T-cell (primary cell): ENCODE measurements around the gene RAB3IL1. TPM values are rescaled to one million over a fixed set of nuclear protein-coding genes. Genes with fewer than 3 reads are reported as not detected.
"Not testable (repeated sequence)": the region's sequence is repeated elsewhere in the genome, so short reads cannot be mapped to it uniquely, and the experiment has no call there.

Source experiments
- ATAC-seq, 4 experiments: fragments of 200-7000 bp in 3 of 4; fragments of 150-1000 bp in 1 of 4; cut with Tn5 transposase; replicated peaks in 1 of 4; 1 replicate in 3 of 4; 2 replicates in 1 of 4; pipeline ENCODE4 v1.10.0; 2021; ENCODE audit warnings: moderate library complexity in 3 of 4, mild to moderate bottlenecking in 2 of 4, moderate number of reproducible peaks in 1 of 4
- CTCF ChIA-PET, 2 donors: fragments of 300-600 bp; sonication (Branson Sonifier 250); formaldehyde crosslinking; loops; one replicate each; lab custom pipeline; 2022; ENCODE audit warnings: antibody characterized with exemption in 2 of 2; lab: Charles Lee
- POLR2A ChIA-PET, 2 donors: fragments of 300-600 bp; sonication (Branson Sonifier 250); formaldehyde crosslinking; loops; one replicate each; lab custom pipeline; 2022; ENCODE audit warnings: antibody characterized with exemption in 2 of 2; lab: Charles Lee
- DNase-seq, 35 experiments: peaks; one replicate each; pipeline versions ENCODE4 v3.0.0 to v3.0.0-alpha.2; 2013 to 2023
- H3K27ac ChIP-seq: one replicate; pipeline ENCODE4 v1.5.1; 2013; ENCODE audit warnings: low read length
- H3K27me3 ChIP-seq, 2 experiments: replicated peaks in 1 of 2; 1 replicate in 1 of 2; 2 replicates in 1 of 2; pipeline versions ENCODE4 v1.6.1 to v1.7.0; 2013; ENCODE audit warnings: low read length in 1 of 2, mixed read lengths in 1 of 2; ENCODE audit not compliant: control insufficient read depth in 2 of 2, insufficient read depth in 2 of 2; ENCODE audit errors: extremely low read depth in 1 of 2
- H3K36me3 ChIP-seq, 2 donors: 1 replicate in 1 of 2; 2 replicates in 1 of 2; pipeline versions ENCODE4 v1.6.1 to v1.7.0; 2013; ENCODE audit warnings: low read length in 1 of 2; ENCODE audit not compliant: control insufficient read depth in 2 of 2, insufficient read depth in 1 of 2; ENCODE audit errors: extremely low read depth in 1 of 2
- H3K4me1 ChIP-seq, 2 experiments: 1 replicate in 1 of 2; 2 replicates in 1 of 2; pipeline versions ENCODE4 v1.6.1 to v1.7.0; 2013; ENCODE audit warnings: low read length in 2 of 2, mixed read lengths in 1 of 2; ENCODE audit not compliant: insufficient read depth in 2 of 2, control insufficient read depth in 1 of 2; ENCODE audit errors: extremely low read depth in 1 of 2
- H3K4me3 ChIP-seq, 2 donors: 1 replicate in 1 of 2; 2 replicates in 1 of 2; pipeline versions ENCODE4 v1.5.1 to v1.7.0; 2013; ENCODE audit warnings: mild to moderate bottlenecking in 2 of 2, low read length in 1 of 2, moderate library complexity in 1 of 2; ENCODE audit not compliant: control insufficient read depth in 1 of 2; ENCODE audit errors: extremely low read depth in 1 of 2
- H3K9me3 ChIP-seq: 2 replicates; pipeline ENCODE4 v1.7.0; 2013
- H3K27ac Mint-ChIP-seq, 2 donors: one replicate each; pipeline ENCODE4 v1.8.0; 2020 to 2021; ENCODE audit warnings: mild to moderate bottlenecking in 2 of 2, mixed read lengths in 2 of 2
- H3K27me3 Mint-ChIP-seq, 2 donors: one replicate each; pipeline ENCODE4 v1.8.0; 2021 to 2022; ENCODE audit warnings: mixed read lengths in 2 of 2
- H3K36me3 Mint-ChIP-seq: one replicate; pipeline ENCODE4 v1.8.0; 2021; ENCODE audit warnings: mixed read lengths
- H3K4me1 Mint-ChIP-seq, 3 donors: one replicate each; pipeline ENCODE4 v1.8.0; 2020 to 2022; ENCODE audit warnings: mixed read lengths in 3 of 3, mild to moderate bottlenecking in 1 of 3
- H3K4me3 Mint-ChIP-seq, 3 donors: one replicate each; pipeline ENCODE4 v1.8.0; 2020 to 2022; ENCODE audit warnings: mild to moderate bottlenecking in 3 of 3, mixed read lengths in 3 of 3, moderate library complexity in 3 of 3
- H3K9me3 Mint-ChIP-seq, 3 donors: one replicate each; pipeline ENCODE4 v1.8.0; 2020 to 2022; ENCODE audit warnings: mixed read lengths in 3 of 3
- WGBS: methylation state at CpG from one replicate; pipeline ENCODE4 v1.1.5; 2013; ENCODE audit warnings: missing lambda C conversion rate; ENCODE audit not compliant: insufficient coverage; 5-methylcytosine and 5-hydroxymethylcytosine counted together
- total RNA-seq, 35 experiments: library from RNA in 6 of 35; stranded (reverse) in 6 of 35; fragments of 120-200 nt in 1 of 35; gene quantifications; one replicate each; pipeline versions ENCODE4 v1.2.1 to v1.2.4 and lab custom pipeline; 2013 to 2026

The RAB3IL1 gene
- total RNA-seq, 5 donors from 2014 or later (not counting 1 experiment from before 2014, with no cell fraction given), result 0.12 to 0.28 TPM; not detected in 3

DNA sequence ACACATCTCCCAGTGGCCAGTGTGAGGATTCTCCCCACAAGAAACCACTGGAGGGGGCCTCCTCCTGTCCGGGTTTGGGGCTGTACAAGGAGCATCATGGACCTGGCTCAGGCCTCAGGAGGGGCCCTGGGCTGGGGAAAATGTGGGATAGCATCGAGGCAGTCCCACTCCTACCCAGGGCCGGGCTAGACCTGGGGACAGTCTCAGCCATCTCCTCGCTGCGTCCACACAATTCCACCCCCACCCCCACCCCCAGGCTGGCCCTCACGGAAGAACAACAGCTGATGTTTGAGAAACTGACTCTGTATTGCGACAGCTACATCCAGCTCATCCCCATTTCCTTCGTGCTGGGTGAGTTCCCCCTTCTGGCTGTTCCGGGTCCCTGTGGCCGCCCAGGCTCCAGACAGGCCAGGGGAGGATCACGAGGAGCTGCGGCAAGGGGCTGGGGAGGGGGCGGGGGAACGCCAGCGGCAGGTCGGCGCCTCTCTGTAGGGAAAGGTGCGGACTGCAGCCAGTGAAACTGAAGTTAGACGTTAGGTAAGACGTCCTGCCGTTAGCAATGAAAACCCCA lies 37.6 kb upstream of the RAB3IL1 start:
- Mint-ChIP-seq H3K27me3 (peaks cover 5 to 30% of the 10 kb centered on the region in 2 donors), H3K4me1 (peaks cover 0 to 9% (median 2%) of the 10 kb centered on the region in 3 donors), H3K36me3 (no peaks in the 10 kb centered on the region), H3K27ac (no peak overlapping the region), H3K4me3 (peak overlapping the region in 2 of 3 donors; percentile 49 to 55), H3K9me3 (no peaks in the 10 kb centered on the region)
- no peak overlapping the region for H3K27ac ChIP-seq
- no peak overlapping the region for H3K4me3 ChIP-seq
- ChIA-PET POLR2A (interaction anchor here in 1 of 2 donors (0.6 to 0.7 kb wide), 2 partner anchors 70 to 351 kb away, joined by 4 to 6 read pairs; no protein-coding TSS in a partner anchor), CTCF (interaction anchor here in 1 of 2 donors (0.5 to 0.7 kb wide), 2 partner anchors 11 to 71 kb away, joined by 3 to 4 read pairs; no protein-coding TSS in a partner anchor)
- peak in 3 of 4 experiments; percentile 1 to 24 (median 7) for ATAC-seq
- no peaks in the 10 kb centered on the region for H3K9me3 ChIP-seq
- DNase-seq, result peak in 4 of 35 experiments; percentile 12 to 28 (median 25)
- 21% methylated on average over 17 of the region's 21 CpGs for WGBS
- peaks cover 0 to 4% of the 10 kb centered on the region in 2 donors for H3K36me3 ChIP-seq
- peaks cover 4 to 16% of the 10 kb centered on the region in 2 experiments for H3K4me1 ChIP-seq
- peaks cover 0 to 50% of the 10 kb centered on the region in 2 experiments for H3K27me3 ChIP-seq

DNA sequence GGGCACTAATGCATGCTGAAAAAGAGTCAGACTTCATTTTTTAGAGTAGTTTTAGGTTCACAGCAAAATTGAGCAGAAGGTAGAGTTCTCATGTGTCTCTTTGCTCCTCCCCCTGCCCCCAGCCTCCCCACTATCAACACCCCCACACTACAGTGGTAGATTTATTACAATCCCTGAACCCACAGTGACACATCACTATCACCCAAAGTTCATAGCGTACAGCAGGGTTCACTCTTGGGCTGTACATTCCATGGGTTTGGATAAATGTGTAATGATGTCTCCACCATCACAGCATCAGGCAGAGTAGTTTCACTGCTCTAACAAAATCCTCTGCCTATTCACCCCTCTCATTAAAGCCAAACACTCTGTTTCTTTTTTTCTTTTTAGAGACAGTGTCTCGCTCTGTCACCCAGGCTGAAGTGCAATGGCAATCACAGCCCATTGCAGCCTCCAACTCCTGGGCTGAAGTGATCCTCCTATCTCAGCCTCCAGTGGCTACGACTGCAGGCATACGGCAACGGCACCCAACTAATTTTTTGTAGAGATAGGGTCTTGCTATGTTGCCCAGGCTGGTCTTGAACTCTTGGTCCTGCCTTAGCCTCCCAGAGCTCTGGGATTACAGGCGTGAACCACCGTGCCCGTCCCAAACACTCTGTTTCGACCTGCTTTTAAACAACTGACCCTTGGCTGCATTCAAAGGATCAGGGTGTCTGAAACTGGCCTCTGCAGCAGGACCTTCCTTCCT lies 36.9 kb upstream of the RAB3IL1 start:
- H3K27me3 Mint-ChIP-seq, result peaks cover 5 to 30% of the 10 kb centered on the region in 2 donors
- ChIA-PET POLR2A (interaction anchor here in 1 of 2 donors (0.7 kb wide), 1 partner anchor 352 kb away, joined by 6 read pairs; no protein-coding TSS in a partner anchor), CTCF (interaction anchor here in 1 of 2 donors (0.7 kb wide), 1 partner anchor 12 kb away, joined by 3 read pairs; no protein-coding TSS in a partner anchor)
- 88% methylated on average over 7 of the region's 9 CpGs for WGBS
- Histone ChIP-seq H3K36me3 (no peaks in the 10 kb centered on the region), H3K27me3 (peaks cover 0 to 57% of the 10 kb centered on the region in 2 experiments), H3K4me1 (peaks cover 4 to 16% of the 10 kb centered on the region in 2 experiments), H3K9me3 (no peaks in the 10 kb centered on the region), H3K27ac (no peak overlapping the region), H3K4me3 (no peak overlapping the region)
- ATAC-seq (no peak), DNase-seq (no peak)
- no peak overlapping the region for H3K27ac Mint-ChIP-seq
- H3K4me1 Mint-ChIP-seq, result peaks cover 0 to 9% (median 2%) of the 10 kb centered on the region in 3 donors
- no peaks in the 10 kb centered on the region for H3K9me3 Mint-ChIP-seq
- peak overlapping the region in 1 of 3 donors; percentile 55 for H3K4me3 Mint-ChIP-seq
- H3K36me3 Mint-ChIP-seq, result no peaks in the 10 kb centered on the region

DNA sequence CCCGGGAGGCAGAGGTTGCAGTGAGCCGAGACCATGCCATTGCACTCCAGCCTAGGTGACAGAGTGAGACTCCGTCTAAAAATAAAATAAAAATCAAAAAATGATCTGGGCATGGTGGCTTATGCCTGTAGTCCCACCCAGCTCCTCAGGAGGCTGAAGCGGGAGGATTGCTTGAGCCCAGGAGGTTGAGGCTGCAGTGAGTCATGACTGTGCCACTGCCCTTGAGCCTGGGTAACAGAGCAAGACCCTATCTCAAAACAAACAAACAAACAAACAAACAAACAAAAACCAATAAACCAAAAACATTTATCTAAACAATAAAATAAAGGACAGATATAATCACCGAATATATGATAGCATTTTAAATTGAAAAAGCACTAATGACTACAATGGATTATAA lies 36.3 kb upstream of the RAB3IL1 start:
- H3K4me3 ChIP-seq, H3K9me3 ChIP-seq, H3K4me3 Mint-ChIP-seq, H3K27ac ChIP-seq, ATAC-seq, H3K36me3 ChIP-seq, H3K36me3 Mint-ChIP-seq, DNase-seq, H3K27ac Mint-ChIP-seq, POLR2A ChIA-PET, CTCF ChIA-PET, H3K9me3 Mint-ChIP-seq, H3K4me1 Mint-ChIP-seq: not testable (repeated sequence)
- Histone ChIP-seq H3K27me3 (peaks cover 0 to 57% of the 10 kb centered on the region in 2 experiments), H3K4me1 (peaks cover 4 to 16% of the 10 kb centered on the region in 2 experiments)
- 78% methylated on average over 2 of the region's 5 CpGs for WGBS
- peaks cover 5 to 30% of the 10 kb centered on the region in 2 donors for H3K27me3 Mint-ChIP-seq

DNA sequence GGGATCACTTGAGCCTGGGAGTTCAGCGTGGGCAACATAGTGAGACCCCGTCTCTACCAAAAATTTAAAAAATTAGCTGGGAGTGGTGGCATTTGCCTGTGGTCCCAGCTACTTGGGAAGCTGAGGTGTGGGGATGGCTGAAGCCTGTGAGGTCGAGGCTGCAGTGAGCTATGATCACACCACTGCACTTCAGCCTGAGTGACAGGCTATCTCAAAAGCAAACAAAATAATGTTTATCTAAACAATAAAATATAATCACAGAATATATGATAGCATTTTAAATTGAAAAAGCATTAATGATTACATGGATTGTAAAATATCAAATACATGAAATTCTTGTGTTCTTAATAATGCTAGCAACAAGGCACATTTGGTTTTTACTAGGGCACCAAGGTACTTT lies 35.5 kb upstream of the RAB3IL1 start:
- no peaks in the 10 kb centered on the region for H3K9me3 ChIP-seq
- peaks cover 0 to 6% (median 0%) of the 10 kb centered on the region in 3 donors for H3K4me1 Mint-ChIP-seq
- POLR2A ChIA-PET, result interaction anchor here in 1 of 2 donors (0.6 kb wide), 1 partner anchor 84 kb away, joined by 3 read pairs; no protein-coding TSS in a partner anchor
- H3K27ac ChIP-seq, result no peak overlapping the region
- CTCF ChIA-PET, result interaction anchor here in 1 of 2 donors (0.7 kb wide), 1 partner anchor 151 kb away, joined by 6 read pairs; no protein-coding TSS in a partner anchor
- no peak overlapping the region for H3K27ac Mint-ChIP-seq
- WGBS, result 90% methylated on average over 2 of the region's 3 CpGs
- DNase-seq, result no peak
- no peak for ATAC-seq
- peaks cover 4 to 17% of the 10 kb centered on the region in 2 experiments for H3K4me1 ChIP-seq
- no peak overlapping the region for H3K4me3 Mint-ChIP-seq
- no peaks in the 10 kb centered on the region for H3K36me3 Mint-ChIP-seq
- no peaks in the 10 kb centered on the region for H3K36me3 ChIP-seq
- peaks cover 0 to 62% of the 10 kb centered on the region in 2 experiments for H3K27me3 ChIP-seq
- no peak overlapping the region for H3K4me3 ChIP-seq
- peaks cover 5 to 30% of the 10 kb centered on the region in 2 donors for H3K27me3 Mint-ChIP-seq
- H3K9me3 Mint-ChIP-seq, result no peaks in the 10 kb centered on the region

DNA sequence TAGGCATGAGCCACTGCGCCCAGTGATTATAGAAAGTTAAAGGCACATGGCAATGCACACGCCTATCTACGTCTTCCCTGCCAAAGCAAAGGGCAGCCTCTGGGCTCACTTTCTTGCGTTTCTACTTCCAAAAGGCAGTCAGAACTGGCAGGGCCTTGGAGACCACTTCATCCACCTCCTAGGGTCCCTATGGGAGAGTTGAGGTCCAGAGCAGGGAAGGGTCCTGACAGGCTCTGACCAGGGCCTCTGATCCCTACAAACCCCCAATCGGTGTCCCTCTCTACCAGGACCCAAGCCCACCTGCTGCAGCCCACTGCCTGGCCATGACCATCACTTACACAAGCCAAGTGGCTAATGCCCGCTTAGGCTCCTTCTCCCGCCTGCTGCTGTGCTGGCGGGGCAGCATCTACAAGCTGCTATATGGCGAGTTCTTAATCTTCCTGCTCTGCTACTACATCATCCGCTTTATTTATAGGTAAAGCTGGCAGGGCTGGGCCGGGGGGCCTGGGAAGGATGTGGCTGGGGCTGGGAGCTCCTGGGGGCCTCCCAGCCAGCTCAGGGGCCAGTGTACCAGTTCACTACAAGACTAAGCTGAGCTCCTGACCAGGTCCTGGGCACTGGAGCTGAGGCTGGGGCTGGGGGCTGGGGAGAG lies 34.2 kb upstream of the RAB3IL1 start:
- Mint-ChIP-seq H3K27ac (no peak overlapping the region), H3K9me3 (no peaks in the 10 kb centered on the region), H3K27me3 (peaks cover 5 to 30% of the 10 kb centered on the region in 2 donors), H3K36me3 (no peaks in the 10 kb centered on the region), H3K4me1 (peaks cover 0 to 6% (median 0%) of the 10 kb centered on the region in 3 donors), H3K4me3 (no peak overlapping the region)
- WGBS, result 85% methylated on average over 6 of the region's 11 CpGs
- Histone ChIP-seq H3K36me3 (no peaks in the 10 kb centered on the region), H3K4me1 (peaks cover 4 to 21% of the 10 kb centered on the region in 2 experiments), H3K4me3 (no peak overlapping the region), H3K9me3 (no peaks in the 10 kb centered on the region), H3K27me3 (peaks cover 0 to 67% of the 10 kb centered on the region in 2 experiments), H3K27ac (no peak overlapping the region)
- no peak for ATAC-seq
- ChIA-PET POLR2A (interaction anchor here in 1 of 2 donors (0.6 kb wide), 1 partner anchor 11 kb away, joined by 3 read pairs; no protein-coding TSS in a partner anchor), CTCF (interaction anchor here in 1 of 2 donors (6.3 kb wide), 1 partner anchor 130 kb away, joined by 64 read pairs; no protein-coding TSS in a partner anchor)
- no peak for DNase-seq
